ENCODE data around the gene STEAP1B. TPM values are rescaled to one million over a fixed set of nuclear protein-coding genes. Genes with fewer than 3 reads are reported as not detected.

The STEAP1B gene
- total RNA-seq, 1 donor from 2014 or later: 1.4 TPM

- Mint-ChIP-seq H3K4me1 (ENCODE audit: unreplicated experiment) (peaks cover 13% of the 10 kb centered on the region), H3K4me3 (ENCODE audit: unreplicated experiment) (no peak overlapping the region), H3K9me3 (ENCODE audit: unreplicated experiment) (no peaks in the 10 kb centered on the region), H3K27me3 (ENCODE audit: unreplicated experiment) (no peaks in the 10 kb centered on the region), H3K36me3 (ENCODE audit: unreplicated experiment) (no peaks in the 10 kb centered on the region), H3K27ac (ENCODE audit: unreplicated experiment) (no peak overlapping the region)
- DNase-seq (ENCODE audit: extremely low spot score, unreplicated experiment): no peak
- no peak for TF ChIP-seq CTCF (IDR thresholded peaks at IDR 0.05)
Observed at GRCh38 chr7:22447762-22448161, 52.2 kb downstream of the STEAP1B start.

GRCh38 chr7:22447008-22447407, 53.0 kb downstream of the STEAP1B start:
- no peaks in the 10 kb centered on the region for H3K27me3 Mint-ChIP-seq (ENCODE audit: unreplicated experiment)
- H3K4me3 Mint-ChIP-seq (ENCODE audit: unreplicated experiment): no peak overlapping the region
- no peaks in the 10 kb centered on the region for H3K36me3 Mint-ChIP-seq (ENCODE audit: unreplicated experiment)
- H3K27ac Mint-ChIP-seq (ENCODE audit: unreplicated experiment): no peak overlapping the region
- peaks cover 13% of the 10 kb centered on the region for H3K4me1 Mint-ChIP-seq (ENCODE audit: unreplicated experiment)
- no peak for TF ChIP-seq CTCF (IDR thresholded peaks at IDR 0.05)
- DNase-seq (ENCODE audit: extremely low spot score, unreplicated experiment): no peak
- no peaks in the 10 kb centered on the region for H3K9me3 Mint-ChIP-seq (ENCODE audit: unreplicated experiment)

GRCh38 chr7:22445853-22446252, 54.1 kb downstream of the STEAP1B start:
- no peak overlapping the region for H3K27ac Mint-ChIP-seq (ENCODE audit: unreplicated experiment)
- no peak for TF ChIP-seq CTCF (IDR thresholded peaks at IDR 0.05)
- DNase-seq (ENCODE audit: extremely low spot score, unreplicated experiment): no peak
- peaks cover 13% of the 10 kb centered on the region for H3K4me1 Mint-ChIP-seq (ENCODE audit: unreplicated experiment)
- no peaks in the 10 kb centered on the region for H3K27me3 Mint-ChIP-seq (ENCODE audit: unreplicated experiment)
- no peak overlapping the region for H3K4me3 Mint-ChIP-seq (ENCODE audit: unreplicated experiment)
- H3K36me3 Mint-ChIP-seq (ENCODE audit: unreplicated experiment): no peaks in the 10 kb centered on the region
- no peaks in the 10 kb centered on the region for H3K9me3 Mint-ChIP-seq (ENCODE audit: unreplicated experiment)

- Mint-ChIP-seq H3K9me3 (ENCODE audit: unreplicated experiment) (no peaks in the 10 kb centered on the region), H3K4me3 (ENCODE audit: unreplicated experiment) (no peak overlapping the region), H3K4me1 (ENCODE audit: unreplicated experiment) (peaks cover 13% of the 10 kb centered on the region), H3K27me3 (ENCODE audit: unreplicated experiment) (no peaks in the 10 kb centered on the region), H3K27ac (ENCODE audit: unreplicated experiment) (no peak overlapping the region), H3K36me3 (ENCODE audit: unreplicated experiment) (no peaks in the 10 kb centered on the region)
- DNase-seq (ENCODE audit: extremely low spot score, unreplicated experiment): no peak
- TF ChIP-seq CTCF (IDR thresholded peaks at IDR 0.05): no peak
Observed at GRCh38 chr7:22445140-22445743, 54.7 kb downstream of the STEAP1B start.

- Mint-ChIP-seq H3K36me3 (ENCODE audit: unreplicated experiment) (no peaks in the 10 kb centered on the region), H3K27ac (ENCODE audit: unreplicated experiment) (no peak overlapping the region), H3K9me3 (ENCODE audit: unreplicated experiment) (no peaks in the 10 kb centered on the region), H3K4me3 (ENCODE audit: unreplicated experiment) (no peak overlapping the region), H3K27me3 (ENCODE audit: unreplicated experiment) (no peaks in the 10 kb centered on the region), H3K4me1 (ENCODE audit: unreplicated experiment) (peaks cover 13% of the 10 kb centered on the region)
- TF ChIP-seq CTCF (IDR thresholded peaks at IDR 0.05): no peak
- no peak for DNase-seq (ENCODE audit: extremely low spot score, unreplicated experiment)
Observed at GRCh38 chr7:22444181-22444971, 55.6 kb downstream of the STEAP1B start.

Measured in osteocyte (in vitro differentiated cells).